Ovary (tissue), 3 donors: ENCODE data around the gene ADO.

Experiments
- POLR2A ChIP-seq: fragments of 450-650 bp; IDR thresholded peaks from one replicate; pipeline ENCODE4 v1.6.1; 2017; ENCODE audit warnings: antibody characterized with exemption, mild to moderate bottlenecking, moderate library complexity
- TF ChIP-seq, protein P1 (sequence below), 3 donors: fragments of 450-650 bp in 2 of 3; fragments of 200-600 bp in 1 of 3; IDR thresholded peaks; one replicate each; pipeline versions ENCODE4 v1.5.1 to v1.8.0; 2016 to 2022; ENCODE audit warnings: antibody characterized with exemption in 3 of 3, mild to moderate bottlenecking in 1 of 3
- donor health status: DM: no; HTN: no; CAD: no.

DNA sequence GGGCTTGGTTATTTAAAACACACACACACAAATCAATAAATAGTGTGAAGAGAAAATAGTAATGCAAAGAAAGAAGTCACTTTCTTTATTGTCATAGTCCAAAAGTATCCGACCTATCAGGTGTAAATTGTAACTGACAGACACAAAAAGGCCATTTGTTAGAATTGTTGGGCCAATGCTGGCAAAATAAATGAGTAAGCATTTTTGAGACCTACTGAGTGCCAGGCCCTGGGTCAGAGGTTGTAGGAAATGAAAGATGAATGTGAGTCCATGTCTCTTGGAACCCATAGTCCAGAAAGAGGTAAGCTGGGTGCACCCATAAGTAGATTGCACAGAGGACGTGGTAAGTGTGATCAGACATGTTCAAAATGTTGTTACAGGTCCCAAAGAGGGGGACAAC lies 25.1 kb downstream of the ADO start:
- no peak for TF ChIP-seq POLR2A
- TF ChIP-seq, protein P1, sequence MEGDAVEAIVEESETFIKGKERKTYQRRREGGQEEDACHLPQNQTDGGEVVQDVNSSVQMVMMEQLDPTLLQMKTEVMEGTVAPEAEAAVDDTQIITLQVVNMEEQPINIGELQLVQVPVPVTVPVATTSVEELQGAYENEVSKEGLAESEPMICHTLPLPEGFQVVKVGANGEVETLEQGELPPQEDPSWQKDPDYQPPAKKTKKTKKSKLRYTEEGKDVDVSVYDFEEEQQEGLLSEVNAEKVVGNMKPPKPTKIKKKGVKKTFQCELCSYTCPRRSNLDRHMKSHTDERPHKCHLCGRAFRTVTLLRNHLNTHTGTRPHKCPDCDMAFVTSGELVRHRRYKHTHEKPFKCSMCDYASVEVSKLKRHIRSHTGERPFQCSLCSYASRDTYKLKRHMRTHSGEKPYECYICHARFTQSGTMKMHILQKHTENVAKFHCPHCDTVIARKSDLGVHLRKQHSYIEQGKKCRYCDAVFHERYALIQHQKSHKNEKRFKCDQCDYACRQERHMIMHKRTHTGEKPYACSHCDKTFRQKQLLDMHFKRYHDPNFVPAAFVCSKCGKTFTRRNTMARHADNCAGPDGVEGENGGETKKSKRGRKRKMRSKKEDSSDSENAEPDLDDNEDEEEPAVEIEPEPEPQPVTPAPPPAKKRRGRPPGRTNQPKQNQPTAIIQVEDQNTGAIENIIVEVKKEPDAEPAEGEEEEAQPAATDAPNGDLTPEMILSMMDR (IDR thresholded peaks at IDR 0.05) = no peak
